NCI-H460 (cell line): Measurements from ENCODE around the gene NFE2L1. TPM values are rescaled to one million over a fixed set of nuclear protein-coding genes. Genes with fewer than 3 reads are reported as not detected.
"Not testable (repeated sequence)": the region's sequence is repeated elsewhere in the genome, so short reads cannot be mapped to it uniquely, and the experiment has no call there.

Experiments used
- DNase-seq: peaks from one replicate; pipeline ENCODE4 v3.0.0-alpha.2; 2016; ENCODE audit warnings: low read depth; ENCODE audit errors: extremely low read depth
- total RNA-seq: library from RNA; depleted of rRNA; stranded (reverse); fragments of >200 nt; shearing (Covaris generic); gene quantifications from 2 replicates; pipeline ENCODE4 v1.2.3, GENCODE V29; 2014

Gene NFE2L1
- total RNA-seq, 1 experiment from 2014 or later = 142 TPM

DNA sequence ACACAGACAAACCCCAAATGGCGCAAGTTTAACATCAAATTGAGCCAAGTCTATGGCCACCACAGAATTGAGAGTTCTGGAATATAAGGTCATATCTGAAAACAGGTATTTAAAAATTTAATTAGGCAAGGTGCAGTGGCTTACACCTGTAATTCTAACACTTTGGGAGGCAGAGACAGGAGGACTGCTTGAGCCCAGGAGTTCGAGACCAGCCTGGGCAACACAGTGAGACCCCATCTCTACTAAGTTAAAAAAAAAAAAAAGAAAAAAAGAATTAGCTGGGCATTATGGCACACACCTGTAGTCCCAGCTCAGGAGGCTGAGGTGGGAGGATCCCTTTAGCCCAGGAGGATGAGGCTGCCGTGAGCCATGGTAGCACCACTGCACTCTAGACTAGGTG is 19.1 kb downstream of the NFE2L1 start:
- no peak for DNase-seq

GRCh38 chr17:48067808-48068207 is 19.6 kb downstream of the NFE2L1 start:
- DNase-seq = not testable (repeated sequence)

DNA sequence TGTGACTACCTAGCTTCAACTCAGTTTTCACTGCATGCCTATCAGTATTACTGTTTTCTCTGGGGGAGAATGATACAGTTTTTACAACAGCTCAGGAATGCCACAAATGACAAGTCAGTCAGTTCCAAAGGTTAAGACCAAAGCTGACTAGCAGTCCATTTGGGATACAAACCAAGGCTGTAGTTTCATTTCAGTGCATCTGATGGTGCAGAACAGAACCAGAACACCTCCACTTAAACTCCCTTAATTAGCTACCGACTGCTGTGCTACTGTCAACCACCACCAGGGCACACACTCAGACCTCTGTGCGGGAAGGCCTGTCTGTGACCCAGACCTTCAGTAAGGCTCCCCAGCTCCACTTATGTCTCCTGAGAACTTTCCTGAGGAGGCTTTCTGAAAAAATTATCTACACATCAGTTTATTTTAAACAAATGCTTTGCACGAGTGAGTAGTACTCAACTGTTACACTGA is 20.4 kb downstream of the NFE2L1 start:
- no peak for DNase-seq

DNA sequence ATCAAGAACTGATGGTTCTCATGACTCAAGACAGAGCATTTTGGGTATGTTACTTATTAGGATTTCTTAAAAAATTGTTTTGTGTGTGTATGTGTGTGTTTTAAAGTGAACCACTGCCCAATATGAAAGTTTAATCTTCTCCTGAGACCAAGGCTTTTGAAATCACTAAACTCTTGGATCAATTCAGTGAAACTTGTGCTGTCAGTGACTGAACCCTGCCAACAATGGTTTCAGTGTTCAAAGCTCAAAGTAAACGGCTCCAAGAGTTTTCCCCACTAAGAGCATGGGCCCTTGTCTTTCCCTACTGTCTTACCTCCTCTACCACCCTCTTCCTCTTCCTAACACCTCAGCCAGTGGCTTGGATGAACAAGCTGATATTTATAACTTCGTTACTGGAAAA is 22.0 kb downstream of the NFE2L1 start:
- no peak for DNase-seq

DNA sequence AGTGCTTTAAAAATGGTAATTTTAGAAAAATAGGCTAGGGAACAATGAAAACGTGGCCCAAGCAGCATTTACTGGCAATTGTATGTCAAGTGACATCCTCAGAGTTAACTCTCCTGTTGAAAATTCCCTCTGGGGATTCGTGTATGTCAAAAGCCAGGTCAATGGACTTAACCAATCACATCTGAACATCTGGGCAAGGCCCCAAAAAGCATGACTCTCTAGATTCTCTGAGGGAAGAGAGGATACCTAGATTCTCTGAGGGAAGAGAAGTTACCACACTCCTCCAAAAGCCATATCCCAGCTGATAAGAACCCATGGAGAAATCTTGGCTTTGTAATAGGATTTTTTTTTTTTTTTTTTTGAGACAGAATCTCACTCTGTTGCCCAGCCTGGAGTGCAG is 23.5 kb downstream of the NFE2L1 start:
- DNase-seq = no peak

- not testable (repeated sequence) for DNase-seq
These were observed 24.7 kb downstream of the NFE2L1 start for GRCh38 chr17:48072811-48073210.

DNA sequence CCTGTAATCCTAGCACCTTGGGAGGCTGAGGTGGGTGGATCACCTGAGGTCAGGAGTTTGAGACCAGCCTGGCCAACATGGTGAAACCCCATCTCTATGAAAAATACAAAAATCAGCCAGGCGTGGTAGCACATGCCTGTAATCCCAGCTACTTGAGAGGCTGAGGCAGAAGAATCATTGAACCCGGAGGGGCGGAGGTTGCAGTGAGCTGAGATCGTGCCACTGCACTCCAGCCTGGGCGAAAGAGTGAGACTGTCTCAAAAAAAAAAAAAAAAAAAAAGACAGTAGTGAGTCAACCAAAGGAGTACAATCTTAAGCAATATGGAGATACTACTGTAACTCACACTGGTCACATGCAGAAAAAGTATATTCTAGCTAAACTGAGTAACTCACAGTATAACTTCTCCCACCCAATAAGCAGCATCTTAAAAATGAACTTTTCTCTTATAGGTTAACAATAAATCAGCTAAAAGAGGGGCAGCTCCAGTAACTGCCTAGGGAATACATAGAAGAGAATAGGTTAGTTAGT is 25.5 kb downstream of the NFE2L1 start:
- not testable (repeated sequence) for DNase-seq

DNA sequence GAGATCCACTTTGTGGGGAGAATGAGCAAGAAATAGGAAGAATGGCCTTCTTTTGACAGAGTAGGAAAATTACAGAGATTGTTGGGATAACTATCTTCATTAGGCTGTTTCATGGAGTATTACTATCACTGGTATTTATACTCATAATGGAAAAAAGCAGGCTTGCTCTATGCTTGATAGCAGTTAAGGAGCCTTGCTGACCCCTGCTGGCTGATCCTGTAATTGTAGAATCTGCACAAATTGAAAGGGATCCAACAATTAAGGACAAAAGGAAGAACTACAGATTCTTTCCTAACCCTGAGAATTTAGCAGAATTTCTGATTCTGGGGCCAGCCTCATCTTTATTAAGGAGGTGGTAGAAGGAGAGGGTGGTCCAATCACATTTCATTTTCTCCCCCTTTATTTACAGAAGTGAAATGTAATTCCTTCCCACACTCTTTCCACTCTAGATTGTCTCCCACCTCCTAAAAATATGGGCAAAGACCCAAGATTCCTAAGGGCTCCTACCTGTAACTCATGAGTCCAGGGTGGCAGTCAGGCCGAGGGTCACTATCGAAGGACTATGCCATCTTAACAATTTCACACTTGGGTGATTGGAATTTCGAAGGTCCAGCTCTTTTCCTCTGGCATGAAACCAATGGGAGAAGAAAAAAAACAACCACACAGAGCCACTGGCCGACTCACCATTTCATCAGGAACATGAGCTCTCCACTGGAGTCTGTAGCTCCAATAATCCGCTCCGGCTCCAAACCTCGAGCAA is 26.3 kb downstream of the NFE2L1 start:
- DNase-seq = peak; percentile 79

DNA sequence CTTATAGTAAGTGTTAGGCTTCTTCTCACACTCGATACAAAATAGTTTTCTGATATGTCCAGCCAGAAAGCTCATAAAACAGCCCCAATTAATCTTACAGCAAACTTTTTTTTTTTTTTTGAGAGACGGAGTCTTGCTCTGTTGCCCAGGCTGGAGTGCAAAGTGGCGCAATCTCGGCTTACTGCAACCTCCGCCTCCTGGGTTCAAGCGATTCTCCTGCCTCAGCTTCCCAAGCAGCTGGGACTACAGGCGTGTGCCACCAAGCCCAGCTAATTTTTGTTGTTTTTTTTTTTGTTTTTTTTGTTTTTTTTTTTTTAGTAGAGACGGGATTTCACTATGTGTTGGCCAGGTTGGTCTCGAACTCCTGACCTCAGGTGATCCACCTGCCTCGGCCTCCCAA is 29.0 kb downstream of the NFE2L1 start:
- not testable (repeated sequence) for DNase-seq

GRCh38 chr17:48081858-48082257 is 33.7 kb downstream of the NFE2L1 start:
- no peak for DNase-seq

DNA sequence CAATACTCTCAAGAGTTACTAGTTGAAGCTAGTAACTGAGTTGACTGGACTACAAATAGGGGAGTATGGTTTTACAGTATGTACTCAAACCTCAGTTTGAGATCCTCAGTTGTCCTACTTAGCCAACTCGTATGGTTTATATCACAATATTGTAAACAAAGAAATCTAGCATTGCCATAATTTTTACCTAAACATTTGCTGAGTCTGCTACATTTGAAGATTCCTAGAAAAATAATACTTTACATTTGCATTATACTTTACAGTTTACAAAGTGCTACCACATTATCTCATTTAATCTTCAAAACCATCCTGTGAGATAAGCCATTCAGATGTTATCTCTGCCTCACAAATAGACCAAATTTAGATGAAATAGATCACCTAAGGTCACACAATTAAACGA is 36.8 kb downstream of the NFE2L1 start:
- no peak for DNase-seq

DNA sequence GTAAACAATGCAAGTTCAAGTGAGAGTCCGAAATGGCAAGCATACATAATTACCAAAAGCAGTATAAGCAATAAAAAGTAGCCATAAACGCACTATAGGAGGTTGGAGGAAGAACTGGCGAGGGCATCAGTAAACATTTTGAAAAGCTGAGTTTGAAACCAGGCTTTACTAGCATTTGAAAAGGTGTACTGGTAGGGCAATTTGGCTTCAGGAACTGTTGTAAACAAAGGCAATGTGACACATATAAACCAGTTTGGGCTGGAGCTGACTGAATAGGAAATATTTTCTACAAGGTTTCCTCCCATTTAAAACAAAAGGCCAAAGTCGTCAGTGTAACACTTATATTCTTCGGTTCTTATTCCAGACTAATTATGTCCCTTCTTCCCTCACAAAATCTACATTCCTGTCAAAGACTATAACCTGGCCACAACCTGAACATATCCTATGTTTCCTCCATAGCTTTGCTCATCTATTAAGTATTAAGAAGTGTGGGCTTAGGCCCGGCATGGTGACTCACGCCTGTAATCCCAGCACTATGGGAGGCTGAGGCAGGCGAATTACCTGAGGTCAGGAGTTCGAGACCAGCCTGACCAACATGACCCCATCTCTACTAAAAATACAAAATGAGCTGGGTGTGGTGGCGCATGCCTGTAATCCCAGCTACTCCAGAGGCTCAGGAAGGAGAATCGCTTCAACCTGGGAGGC is 45.3 kb downstream of the NFE2L1 start:
- DNase-seq = no peak

GRCh38 chr17:48095611-48096010 is 47.5 kb downstream of the NFE2L1 start:
- DNase-seq = no peak

DNA sequence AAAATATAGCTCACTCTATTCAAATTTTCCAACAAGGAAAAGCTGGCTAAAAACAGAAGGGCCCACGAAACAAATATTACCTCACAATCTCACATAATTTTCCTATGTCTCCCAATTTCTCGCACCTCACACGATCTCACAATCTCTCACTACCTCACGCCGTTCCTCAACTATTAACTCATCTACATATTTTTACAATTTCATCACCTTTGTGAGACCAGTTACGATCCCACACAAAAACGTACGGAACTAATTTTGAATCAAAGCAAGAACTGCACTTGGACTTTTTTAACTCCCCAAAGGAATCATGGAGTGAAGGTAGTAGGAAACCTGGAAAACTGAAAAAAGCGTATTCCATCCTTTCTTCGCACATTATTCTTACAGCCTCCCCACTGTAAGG is 52.0 kb downstream of the NFE2L1 start:
- no peak for DNase-seq

DNA sequence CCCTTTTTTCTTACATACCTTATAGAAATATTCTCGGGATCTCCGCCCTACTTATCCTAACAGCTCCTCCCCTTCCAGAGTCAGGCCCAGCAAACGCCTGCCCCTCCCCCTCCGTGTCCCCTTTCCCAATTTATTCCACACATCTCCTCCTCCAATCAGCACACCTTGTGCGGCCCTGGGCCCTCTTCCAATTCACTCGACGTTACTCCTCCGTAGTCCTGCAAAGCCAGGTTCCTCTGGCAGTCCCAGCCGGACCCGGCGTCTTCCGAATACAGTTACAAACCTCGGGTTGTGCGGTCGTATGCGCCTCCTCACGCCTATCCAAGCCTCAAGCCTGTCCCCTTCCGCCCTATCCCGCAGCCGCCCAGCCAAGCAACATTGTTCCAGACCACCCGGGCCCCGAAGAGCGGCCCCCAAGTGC is 52.4 kb downstream of the NFE2L1 start:
- peak; percentile 29 for DNase-seq

DNA sequence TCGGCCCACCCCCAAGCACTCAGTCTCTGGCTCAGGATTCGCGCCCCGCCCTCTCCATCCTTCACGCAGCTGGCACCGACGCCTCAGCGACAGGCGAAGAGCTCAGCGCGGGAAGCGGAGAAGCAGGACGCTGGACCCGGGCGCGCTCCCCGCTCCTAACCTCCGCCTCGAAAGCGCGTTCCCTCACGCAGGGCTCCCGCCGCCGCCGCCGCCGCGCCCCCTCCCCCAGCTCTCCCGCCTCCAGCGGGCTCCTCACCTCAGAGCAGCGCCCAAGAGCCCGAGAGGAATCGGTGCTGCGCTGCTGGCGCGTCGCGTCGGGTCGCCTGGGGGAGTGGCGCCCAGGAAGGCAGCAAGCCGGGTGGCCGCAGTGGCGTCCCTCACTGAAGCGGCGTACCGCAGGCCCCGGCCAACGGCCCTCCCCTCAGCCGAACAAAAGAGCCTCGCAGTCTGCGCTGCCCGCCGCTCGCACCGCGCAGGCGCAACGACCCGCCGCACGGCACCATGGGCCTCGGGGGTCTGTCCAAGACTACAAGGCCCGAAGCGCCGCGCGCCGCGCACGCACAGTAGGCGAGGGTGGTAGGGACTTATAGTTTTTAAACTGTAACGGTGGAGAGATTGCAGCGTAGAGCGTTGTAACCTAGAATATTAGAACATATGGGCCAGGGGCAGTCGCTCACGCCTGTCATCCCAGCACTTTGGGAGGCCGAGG is 53.0 kb downstream of the NFE2L1 start, which contains the start of gene CBX1:
Gene CBX1 (minus strand): TSS at position 467 of the 709 bp plus-strand sequence. CDS start 24,474 bp downstream, outside the sequence.
- DNase-seq = peak; percentile 90

GRCh38 chr17:48102043-48102750 is 54.0 kb downstream of the NFE2L1 start:
- DNase-seq = no peak

DNA sequence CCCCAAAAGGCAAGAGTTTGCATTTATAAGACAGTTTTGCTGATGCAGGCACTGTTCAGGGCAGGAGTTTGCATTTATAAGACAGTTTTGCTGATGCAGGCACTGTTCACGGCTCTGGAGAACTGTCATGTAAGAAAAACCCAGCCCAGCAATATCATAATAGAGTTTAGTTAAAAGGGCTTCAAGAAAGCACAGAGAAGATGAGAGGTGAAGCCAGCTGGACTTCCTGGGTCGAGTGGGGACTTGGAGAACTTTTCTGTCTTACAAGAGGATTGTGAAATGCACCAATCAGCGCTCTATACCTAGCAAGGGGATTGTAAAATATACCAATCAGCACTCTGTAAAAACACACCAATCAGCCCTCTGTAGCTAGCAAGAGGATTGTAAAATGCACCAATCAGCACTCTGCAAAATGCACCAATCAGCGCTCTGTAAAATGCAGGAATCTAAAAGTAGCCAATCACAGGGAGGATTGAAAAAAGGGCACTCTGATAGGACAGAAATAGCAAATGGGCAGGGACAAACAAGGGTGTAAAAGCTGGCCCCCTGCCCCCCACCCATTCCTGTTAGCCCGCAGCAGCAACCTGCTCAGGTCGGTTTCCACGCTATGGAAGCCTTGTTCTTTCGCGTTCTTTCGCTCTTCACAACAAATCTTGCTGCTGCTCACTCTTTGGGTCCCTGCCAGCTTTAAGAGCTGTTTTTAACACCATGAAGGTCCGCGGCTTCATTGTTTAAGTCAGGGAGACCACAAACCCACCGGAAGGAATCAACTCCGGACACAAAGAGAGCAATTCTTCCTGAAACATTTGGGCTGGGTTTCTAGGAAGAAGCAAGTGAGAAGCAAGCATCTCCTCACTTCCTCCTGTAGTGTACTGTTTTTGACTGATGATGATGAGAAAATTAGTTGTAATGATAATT is 54.9 kb downstream of the NFE2L1 start:
- DNase-seq = no peak

- DNase-seq = no peak
These were observed 56.3 kb downstream of the NFE2L1 start for GRCh38 chr17:48104440-48104839.
